GM23338 (cell line): ENCODE measurements around the gene SP100. TPM values are rescaled to one million over a fixed set of nuclear protein-coding genes. Genes with fewer than 3 reads are reported as not detected.

Experiments used
- ATAC-seq: fragments of 200-7000 bp; cut with Tn5 transposase; 3 replicates; pipeline ENCODE4 v1.9.1; 2020
- DNase-seq: peaks from one replicate; pipeline ENCODE4 v3.0.0-alpha.2; 2015; ENCODE audit warnings: low spot score
- H2AFZ ChIP-seq: fragments of 200-600 bp; sonication (generic); 2 replicates; pipeline ENCODE4 v1.8.0; 2016; ENCODE audit warnings: antibody characterized with exemption, mild to moderate bottlenecking, moderate library complexity
- H3F3A ChIP-seq: fragments of 200-600 bp; sonication (generic); replicated peaks from 2 replicates; pipeline ENCODE4 v1.8.0; 2017; ENCODE audit warnings: antibody characterized with exemption, mixed run types, low read depth
- H3K27ac ChIP-seq: fragments of 200-600 bp; sonication (generic); 2 replicates; pipeline ENCODE4 v1.6.1; 2016; ENCODE audit warnings: low read depth
- H3K27me3 ChIP-seq: fragments of 200-600 bp; sonication (generic); 2 replicates; pipeline ENCODE4 v1.8.0; 2016; ENCODE audit warnings: mild to moderate bottlenecking, mixed run types, moderate library complexity; ENCODE audit not compliant: insufficient read depth
- H3K36me3 ChIP-seq: fragments of 200-600 bp; sonication (generic); 2 replicates; pipeline ENCODE4 v1.8.0; 2016; ENCODE audit warnings: mild to moderate bottlenecking; ENCODE audit not compliant: insufficient read depth
- H3K4me1 ChIP-seq: fragments of 200-600 bp; sonication (generic); 2 replicates; pipeline ENCODE4 v1.8.0; 2016; ENCODE audit warnings: mild to moderate bottlenecking, moderate library complexity; ENCODE audit not compliant: insufficient read depth
- H3K4me2 ChIP-seq: fragments of 200-600 bp; sonication (generic); 2 replicates; pipeline ENCODE4 v1.7.1; 2017; ENCODE audit warnings: mixed run types
- H3K4me3 ChIP-seq: fragments of 200-600 bp; sonication (generic); 2 replicates; pipeline ENCODE4 v1.6.1; 2016; ENCODE audit warnings: mixed run types
- H3K79me2 ChIP-seq: fragments of 200-600 bp; sonication (generic); replicated peaks from 2 replicates; pipeline ENCODE4 v1.8.0; 2017; ENCODE audit warnings: mild to moderate bottlenecking; ENCODE audit not compliant: insufficient read depth
- H3K9me2 ChIP-seq: fragments of 200-600 bp; sonication (generic); 2 replicates; pipeline ENCODE4 v1.8.0; 2017; ENCODE audit not compliant: insufficient read depth
- H4K20me1 ChIP-seq: fragments of 200-600 bp; sonication (generic); replicated peaks from 2 replicates; pipeline ENCODE4 v1.8.0; 2017; ENCODE audit warnings: mild to moderate bottlenecking; ENCODE audit not compliant: insufficient read depth
- H3K27ac Mint-ChIP-seq: 2 replicates; pipeline ENCODE4 v1.8.0; 2020; ENCODE audit warnings: inconsistent platforms, mild to moderate bottlenecking, moderate library complexity, mixed read lengths
- H3K27me3 Mint-ChIP-seq: 3 replicates; pipeline ENCODE4 v1.8.0; 2022; ENCODE audit warnings: low read depth, mild to moderate bottlenecking, moderate library complexity, mixed read lengths, inconsistent platforms; ENCODE audit not compliant: insufficient read depth, poor library complexity
- H3K36me3 Mint-ChIP-seq: 3 replicates; pipeline ENCODE4 v1.8.0; 2021; ENCODE audit warnings: low read depth, mild to moderate bottlenecking, inconsistent platforms, moderate library complexity, mixed read lengths
- H3K4me1 Mint-ChIP-seq: 3 replicates; pipeline ENCODE4 v1.8.0; 2020; ENCODE audit warnings: mild to moderate bottlenecking, inconsistent platforms, mixed read lengths
- H3K4me3 Mint-ChIP-seq: 3 replicates; pipeline ENCODE4 v1.8.0; 2021; ENCODE audit warnings: moderate library complexity, mild to moderate bottlenecking, inconsistent platforms, mixed read lengths
- H3K9me3 Mint-ChIP-seq: 3 replicates; pipeline ENCODE4 v1.8.0; 2020; ENCODE audit warnings: moderate library complexity, mild to moderate bottlenecking, inconsistent platforms, mixed read lengths
- CREB1 ChIP-seq: fragments of 250-450 bp; sonication (Bioruptor Pico); IDR thresholded peaks from 2 replicates; pipeline ENCODE4 v1.5.0; 2020; ENCODE audit warnings: low read depth, mild to moderate bottlenecking, moderate library complexity
- CTCF ChIP-seq, 2 experiments: fragments of 200-600 bp in 1 of 2; sonication (generic) in 1 of 2; conservative IDR thresholded peaks; 2 replicates each; pipeline versions ENCODE4 v1.5.1 to v1.6.1; 2016 to 2017; ENCODE audit warnings: antibody characterized with exemption in 2 of 2, low read depth in 2 of 2, mild to moderate bottlenecking in 2 of 2, moderate library complexity in 1 of 2
- EZH2 ChIP-seq: fragments of 200-600 bp; sonication (generic); IDR thresholded peaks from one replicate; pipeline ENCODE4 v1.8.0; 2017; ENCODE audit warnings: antibody characterized with exemption, mild to moderate bottlenecking, low read depth; ENCODE audit not compliant: unreplicated experiment
- JUNB ChIP-seq: IDR thresholded peaks from one replicate; pipeline ENCODE4 v1.6.1; 2016; ENCODE audit warnings: antibody characterized with exemption; ENCODE audit not compliant: unreplicated experiment
- NANOG ChIP-seq: IDR thresholded peaks from 2 replicates; pipeline ENCODE4 v1.6.1; 2016; ENCODE audit warnings: antibody characterized with exemption, borderline replicate concordance
- POLR2AphosphoS5 ChIP-seq: IDR thresholded peaks from 2 replicates; pipeline ENCODE4 v1.6.1; 2016; ENCODE audit warnings: antibody characterized with exemption, low read depth
- STAT1 ChIP-seq: IDR thresholded peaks from one replicate; pipeline ENCODE4 v1.6.1; 2016; ENCODE audit warnings: antibody characterized with exemption; ENCODE audit not compliant: unreplicated experiment
- ZNF114 ChIP-seq: fragments of 250-450 bp; sonication (Bioruptor Pico); IDR thresholded peaks from 2 replicates; pipeline ENCODE4 v1.5.0; 2020; ENCODE audit warnings: mild to moderate bottlenecking, moderate library complexity
- ZNF331 ChIP-seq: fragments of 250-450 bp; sonication (Bioruptor Pico); IDR thresholded peaks from 2 replicates; pipeline ENCODE4 v1.5.0; 2020; ENCODE audit warnings: low read depth, mild to moderate bottlenecking, moderate library complexity
- ZNF462 ChIP-seq: fragments of 250-450 bp; sonication (Bioruptor Pico); IDR thresholded peaks from 2 replicates; pipeline ENCODE4 v1.5.0; 2020; ENCODE audit warnings: mild to moderate bottlenecking, moderate library complexity
- polyA plus RNA-seq: library from polyadenylated mRNA; unstranded; fragments of >200 nt; fragmentation: Nextera tagmentation; extraction: Ambion mirVana; gene quantifications from 2 replicates; pipeline ENCODE4 v1.2.1, GENCODE V29; 2016
- total RNA-seq: library from RNA; depleted of rRNA; stranded (reverse); fragments of >200 nt; shearing (Covaris generic); gene quantifications from 2 replicates; pipeline ENCODE4 v1.2.3, GENCODE V29; 2014

SP100 gene
- total and polyA plus RNA-seq, 2 experiments from 2014 or later: 0.44 to 0.73 TPM

- H3K4me1 Mint-ChIP-seq: peaks cover 8% of the 10 kb centered on the region; the same call in 1 of the 3 replicates
- Histone ChIP-seq H3K27ac (no peak overlapping the region), H3K79me2 (no peaks in the 10 kb centered on the region), H3K27me3 (no peaks in the 10 kb centered on the region), H3F3A (no peaks in the 10 kb centered on the region), H3K36me3 (no peaks in the 10 kb centered on the region), H3K4me3 (no peak overlapping the region), H3K4me2 (no peak overlapping the region), H2AFZ (no peak overlapping the region), H4K20me1 (no peaks in the 10 kb centered on the region), H3K4me1 (no peaks in the 10 kb centered on the region), H3K9me2 (peaks cover 4% of the 10 kb centered on the region; the same call in 1 of the 2 replicates)
- no peak overlapping the region for H3K27ac Mint-ChIP-seq
- DNase-seq (no peak), ATAC-seq (no peak)
- H3K4me3 Mint-ChIP-seq: no peak overlapping the region
- no peaks in the 10 kb centered on the region for H3K9me3 Mint-ChIP-seq
- H3K27me3 Mint-ChIP-seq: no peaks in the 10 kb centered on the region
- no peaks in the 10 kb centered on the region; the same call in 2 of the 3 replicates for H3K36me3 Mint-ChIP-seq
- TF ChIP-seq STAT1 (no peak), EZH2 (no peak), CTCF (conservative IDR thresholded peaks at IDR 0.05; ENCODE audit: low read depth in 2 of 2) (no peak), NANOG (no peak), ZNF331 (CRISPR knock-in tag) (no peak), ZNF462 (CRISPR knock-in tag) (no peak), JUNB (no peak), ZNF114 (CRISPR knock-in tag) (no peak), POLR2AphosphoS5 (no peak), CREB1 (CRISPR knock-in tag) (no peak)
These were observed 87.8 kb downstream of the SP100 start for GRCh38 chr2:230503798-230504197.
